ENCODE data around the gene BDNF. TPM values are rescaled to one million over a fixed set of nuclear protein-coding genes. Genes with fewer than 3 reads are reported as not detected.

The BDNF gene
- polyA plus RNA-seq, 1 donor (not counting 4 experiments of a cell fraction or from before 2014, with no cell fraction given) = 0.35 TPM

DNA sequence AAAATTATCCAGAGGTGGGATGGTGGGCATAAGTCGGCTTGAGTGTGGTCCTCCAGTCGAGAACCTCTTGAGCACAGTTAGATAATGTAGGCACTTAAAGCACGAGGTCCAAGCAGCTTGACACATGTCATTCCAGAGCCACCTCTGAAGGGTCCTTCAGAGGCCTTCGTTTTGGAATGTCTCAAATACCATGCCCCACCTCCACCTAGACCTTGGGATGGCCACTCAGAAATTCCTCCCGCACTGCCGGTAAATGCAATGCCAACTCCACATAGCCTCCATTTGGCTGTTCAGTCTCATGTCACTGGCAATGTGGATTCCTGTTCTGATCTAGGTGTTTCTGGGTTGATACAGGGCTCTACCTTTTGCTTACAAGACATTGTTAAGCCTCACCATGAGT lies 43.9 kb downstream of the BDNF start:
- dilution Hi-C loops (cut with MboI; ENCODE audit: extremely low pct_ligation_motif_present, low sequenced_read_pairs) = no loop called here
- no peak for TF ChIP-seq EZH2 (IDR thresholded peaks at IDR 0.05; ENCODE audit: low read length)
- TF ChIP-seq, protein P1, sequence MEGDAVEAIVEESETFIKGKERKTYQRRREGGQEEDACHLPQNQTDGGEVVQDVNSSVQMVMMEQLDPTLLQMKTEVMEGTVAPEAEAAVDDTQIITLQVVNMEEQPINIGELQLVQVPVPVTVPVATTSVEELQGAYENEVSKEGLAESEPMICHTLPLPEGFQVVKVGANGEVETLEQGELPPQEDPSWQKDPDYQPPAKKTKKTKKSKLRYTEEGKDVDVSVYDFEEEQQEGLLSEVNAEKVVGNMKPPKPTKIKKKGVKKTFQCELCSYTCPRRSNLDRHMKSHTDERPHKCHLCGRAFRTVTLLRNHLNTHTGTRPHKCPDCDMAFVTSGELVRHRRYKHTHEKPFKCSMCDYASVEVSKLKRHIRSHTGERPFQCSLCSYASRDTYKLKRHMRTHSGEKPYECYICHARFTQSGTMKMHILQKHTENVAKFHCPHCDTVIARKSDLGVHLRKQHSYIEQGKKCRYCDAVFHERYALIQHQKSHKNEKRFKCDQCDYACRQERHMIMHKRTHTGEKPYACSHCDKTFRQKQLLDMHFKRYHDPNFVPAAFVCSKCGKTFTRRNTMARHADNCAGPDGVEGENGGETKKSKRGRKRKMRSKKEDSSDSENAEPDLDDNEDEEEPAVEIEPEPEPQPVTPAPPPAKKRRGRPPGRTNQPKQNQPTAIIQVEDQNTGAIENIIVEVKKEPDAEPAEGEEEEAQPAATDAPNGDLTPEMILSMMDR (optimal IDR thresholded peaks at IDR 0.05 in 1 of 3, IDR thresholded peaks at IDR 0.05 in 1 of 3, conservative IDR thresholded peaks at IDR 0.05 in 1 of 3; ENCODE audit: extremely low read depth in 1 of 3, insufficient read depth in 2 of 3, low read length in 3 of 3) = no peak
- no peak overlapping the region for H3K4me3 ChIP-seq (ENCODE audit: control insufficient read depth in 2 of 3, extremely low read depth in 1 of 3, insufficient read depth in 2 of 3, low read depth in 1 of 3, low read length in 3 of 3)
- H3K4me1 ChIP-seq (ENCODE audit: control insufficient read depth, extremely low read depth, insufficient read depth, low read length) = no peaks in the 10 kb centered on the region
- H3K9me1 ChIP-seq (ENCODE audit: control insufficient read depth, extremely low read depth, insufficient read depth, low read length) = no peaks in the 10 kb centered on the region
- no peak overlapping the region for H3K27ac ChIP-seq (ENCODE audit: control insufficient read depth, insufficient read depth, low read length)
- no peaks in the 10 kb centered on the region for H3K79me2 ChIP-seq (ENCODE audit: control insufficient read depth, insufficient read depth, low read length)
- H3K36me3 ChIP-seq (ENCODE audit: control insufficient read depth in 2 of 2, extremely low read depth in 1 of 2, insufficient read depth in 2 of 2, low read length in 2 of 2) = no peaks in the 10 kb centered on the region
- H2AFZ ChIP-seq (ENCODE audit: control insufficient read depth, low read length) = no peak overlapping the region
- H3K9me3 ChIP-seq (ENCODE audit: control insufficient read depth, low read depth, low read length) = no peaks in the 10 kb centered on the region
- H3K4me2 ChIP-seq (ENCODE audit: control insufficient read depth, extremely low read depth, insufficient read depth, low read depth, low read length) = no peak overlapping the region
- FAIRE-seq (no peak), DNase-seq (ENCODE audit: low read depth, low spot score) (no peak)
- H3K27me3 ChIP-seq (ENCODE audit: control insufficient read depth, extremely low read depth, insufficient read depth, low read length) = no peaks in the 10 kb centered on the region
- no peak overlapping the region for H3K9ac ChIP-seq (ENCODE audit: control insufficient read depth, extremely low read depth, insufficient read depth, low read length)
- H4K20me1 ChIP-seq (ENCODE audit: control insufficient read depth, extremely low read depth, insufficient read depth, low read length) = no peaks in the 10 kb centered on the region

DNA sequence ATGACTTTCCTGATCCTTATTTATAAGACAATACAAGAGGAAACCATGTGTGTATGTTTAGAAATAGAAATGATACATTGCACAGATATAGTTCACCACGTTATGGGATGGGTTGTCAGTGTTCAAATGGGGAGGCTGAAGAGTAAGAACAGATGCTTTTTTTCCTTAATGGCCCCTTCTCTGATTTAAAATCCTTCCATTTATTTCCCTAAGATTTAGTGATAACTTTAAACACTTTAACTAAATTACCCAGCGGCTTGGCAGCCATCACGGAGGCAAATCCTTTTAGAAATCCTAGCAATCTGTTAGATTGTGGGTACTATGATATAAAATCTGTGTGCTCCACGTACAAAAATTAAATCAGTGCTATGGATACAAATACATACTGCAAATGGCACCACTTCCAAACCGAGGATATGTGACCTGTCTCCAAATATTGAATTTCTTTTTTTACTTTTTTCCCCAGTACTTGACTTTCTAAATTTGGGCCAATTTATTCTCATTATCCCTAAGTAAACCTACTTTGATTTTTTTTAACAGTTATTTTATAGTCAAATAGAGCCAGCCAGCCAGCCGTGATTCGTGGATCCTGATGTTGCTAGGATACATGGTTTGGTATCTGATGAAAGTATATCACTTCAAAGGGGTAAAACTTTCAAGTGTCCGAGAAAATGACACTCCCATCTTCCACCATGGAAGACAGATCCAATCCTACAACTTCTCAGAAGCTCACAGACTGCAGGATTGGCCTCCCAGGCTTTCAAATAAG lies 46.1 kb downstream of the BDNF start:
- Histone ChIP-seq H3K9me1 (ENCODE audit: control insufficient read depth, extremely low read depth, insufficient read depth, low read length) (no peaks in the 10 kb centered on the region), H2AFZ (ENCODE audit: control insufficient read depth, low read length) (no peak overlapping the region), H3K4me1 (ENCODE audit: control insufficient read depth, extremely low read depth, insufficient read depth, low read length) (no peaks in the 10 kb centered on the region), H4K20me1 (ENCODE audit: control insufficient read depth, extremely low read depth, insufficient read depth, low read length) (no peaks in the 10 kb centered on the region), H3K9me3 (ENCODE audit: control insufficient read depth, low read depth, low read length) (no peaks in the 10 kb centered on the region), H3K9ac (ENCODE audit: control insufficient read depth, extremely low read depth, insufficient read depth, low read length) (no peak overlapping the region), H3K4me3 (ENCODE audit: control insufficient read depth in 2 of 3, extremely low read depth in 1 of 3, insufficient read depth in 2 of 3, low read depth in 1 of 3, low read length in 3 of 3) (no peak overlapping the region), H3K79me2 (ENCODE audit: control insufficient read depth, insufficient read depth, low read length) (no peaks in the 10 kb centered on the region), H3K27me3 (ENCODE audit: control insufficient read depth, extremely low read depth, insufficient read depth, low read length) (no peaks in the 10 kb centered on the region), H3K36me3 (ENCODE audit: control insufficient read depth in 2 of 2, extremely low read depth in 1 of 2, insufficient read depth in 2 of 2, low read length in 2 of 2) (no peaks in the 10 kb centered on the region), H3K4me2 (ENCODE audit: control insufficient read depth, extremely low read depth, insufficient read depth, low read depth, low read length) (no peak overlapping the region), H3K27ac (ENCODE audit: control insufficient read depth, insufficient read depth, low read length) (no peak overlapping the region)
- TF ChIP-seq, protein P1 (optimal IDR thresholded peaks at IDR 0.05 in 1 of 3, IDR thresholded peaks at IDR 0.05 in 1 of 3, conservative IDR thresholded peaks at IDR 0.05 in 1 of 3; ENCODE audit: extremely low read depth in 1 of 3, insufficient read depth in 2 of 3, low read length in 3 of 3) = no peak
- no peak for TF ChIP-seq EZH2 (IDR thresholded peaks at IDR 0.05; ENCODE audit: low read length)
- dilution Hi-C loops (cut with MboI; ENCODE audit: extremely low pct_ligation_motif_present, low sequenced_read_pairs) = no loop called here
- FAIRE-seq = no peak
- DNase-seq (ENCODE audit: low read depth, low spot score) = no peak
